KOPT-K1 (cell line): ENCODE data around the gene HAO2.

Experiments
- H3K27ac ChIP-seq: fragments of 200-600 bp; sonication (generic); 2 replicates; pipeline ENCODE4 v1.5.1; 2016; ENCODE audit warnings: antibody characterized with exemption, mild to moderate bottlenecking, low read depth, low read length; ENCODE audit not compliant: poor library complexity, severe bottlenecking
- H3K36me3 ChIP-seq: fragments of 200-600 bp; sonication (generic); 2 replicates; pipeline ENCODE4 v1.5.1; 2017; ENCODE audit warnings: antibody characterized with exemption, mild to moderate bottlenecking, low read length, moderate library complexity; ENCODE audit not compliant: insufficient read depth
- H3K9me3 ChIP-seq: fragments of 200-600 bp; sonication (generic); 2 replicates; pipeline ENCODE4 v1.5.1; 2017; ENCODE audit warnings: antibody characterized with exemption, low read length, mild to moderate bottlenecking; ENCODE audit not compliant: insufficient read depth, poor library complexity, severe bottlenecking

HAO2 gene

GRCh38 chr1:119422631-119423030 lies 54.0 kb downstream of the HAO2 start:
- Histone ChIP-seq H3K27ac (no peak overlapping the region), H3K36me3 (no peaks in the 10 kb centered on the region), H3K9me3 (no peaks in the 10 kb centered on the region)

GRCh38 chr1:119428991-119429390 lies 60.4 kb downstream of the HAO2 start:
- Histone ChIP-seq H3K36me3 (no peaks in the 10 kb centered on the region), H3K27ac (no peak overlapping the region), H3K9me3 (no peaks in the 10 kb centered on the region)

GRCh38 chr1:119429687-119430086 lies 61.1 kb downstream of the HAO2 start:
- Histone ChIP-seq H3K27ac (no peak overlapping the region), H3K36me3 (no peaks in the 10 kb centered on the region), H3K9me3 (no peaks in the 10 kb centered on the region)

GRCh38 chr1:119430486-119430885 lies 61.9 kb downstream of the HAO2 start:
- Histone ChIP-seq H3K27ac (no peak overlapping the region), H3K9me3 (no peaks in the 10 kb centered on the region), H3K36me3 (no peaks in the 10 kb centered on the region)

- no peaks in the 10 kb centered on the region for H3K9me3 ChIP-seq
- H3K36me3 ChIP-seq: no peaks in the 10 kb centered on the region
Observed at GRCh38 chr1:119431836-119432235, 63.3 kb downstream of the HAO2 start.

GRCh38 chr1:119435052-119435451 lies 66.5 kb downstream of the HAO2 start:
- H3K36me3 ChIP-seq: no peaks in the 10 kb centered on the region
- no peak overlapping the region for H3K27ac ChIP-seq
- no peaks in the 10 kb centered on the region for H3K9me3 ChIP-seq

More at GRCh38 chr1:119431836-119432235, 63.3 kb downstream of the HAO2 start:
- no peak overlapping the region for H3K27ac ChIP-seq

GRCh38 chr1:119438761-119439160 lies 70.2 kb downstream of the HAO2 start:
- Histone ChIP-seq H3K9me3 (no peaks in the 10 kb centered on the region), H3K36me3 (no peaks in the 10 kb centered on the region), H3K27ac (no peak overlapping the region)

- H3K36me3 ChIP-seq: no peaks in the 10 kb centered on the region
- no peaks in the 10 kb centered on the region for H3K9me3 ChIP-seq
- no peak overlapping the region for H3K27ac ChIP-seq
Observed at GRCh38 chr1:119440721-119441307, 72.2 kb downstream of the HAO2 start.

- H3K27ac ChIP-seq: no peak overlapping the region
- no peaks in the 10 kb centered on the region for H3K9me3 ChIP-seq
- no peaks in the 10 kb centered on the region for H3K36me3 ChIP-seq
Observed at GRCh38 chr1:119442756-119443155, 74.2 kb downstream of the HAO2 start.
